Measurements from ENCODE around the gene PAQR4. TPM values are rescaled to one million over a fixed set of nuclear protein-coding genes. Genes with fewer than 3 reads are reported as not detected.

The PAQR4 gene
- total RNA-seq = 10 to 100 TPM; 36.0 to 37.0 TPM

DNA sequence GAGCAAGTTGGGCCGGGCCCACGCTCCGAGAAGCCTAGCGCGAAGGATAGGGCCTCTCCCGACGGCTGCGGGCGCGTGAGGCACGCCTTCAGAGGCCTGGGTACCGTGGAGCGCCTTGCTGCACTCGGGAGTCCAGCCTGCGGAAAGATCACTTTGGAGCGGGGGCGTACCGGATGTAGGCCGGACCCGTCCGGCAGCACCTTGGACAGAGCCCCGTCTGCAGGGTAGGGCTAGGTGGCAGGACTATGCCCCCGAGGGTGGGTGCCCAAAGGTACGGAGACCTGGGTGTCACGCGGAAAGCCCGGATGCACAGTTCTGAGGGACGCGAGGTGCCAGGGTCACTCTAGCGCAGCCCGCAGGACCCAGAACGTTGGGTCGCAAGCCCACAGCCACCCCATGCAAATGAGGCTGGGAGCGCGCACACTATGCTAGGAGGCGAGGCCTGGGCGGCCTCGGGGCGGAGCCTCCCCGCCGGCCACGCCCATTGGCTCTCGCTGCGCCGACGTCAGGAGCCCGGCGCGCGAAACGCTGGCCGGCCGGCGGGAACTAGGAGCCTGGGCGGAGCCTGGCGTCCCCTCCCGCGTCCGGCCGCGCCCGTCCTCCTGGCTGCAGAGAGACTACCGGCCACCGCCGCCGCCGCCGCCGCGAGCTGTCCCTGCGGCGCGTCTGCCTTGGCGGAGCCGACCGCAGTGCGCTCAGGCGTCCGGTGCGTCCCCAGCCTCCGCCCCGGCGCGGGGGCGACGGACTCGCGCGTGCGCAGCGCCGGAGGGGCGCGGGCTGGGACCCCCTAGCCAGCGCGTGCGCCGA is at the start of gene PAQR4:
Gene PAQR4, plus strand, starts transcription at position 611 of the 807 bp plus-strand sequence. CDS start 327 bp downstream, outside the sequence.

DNA sequence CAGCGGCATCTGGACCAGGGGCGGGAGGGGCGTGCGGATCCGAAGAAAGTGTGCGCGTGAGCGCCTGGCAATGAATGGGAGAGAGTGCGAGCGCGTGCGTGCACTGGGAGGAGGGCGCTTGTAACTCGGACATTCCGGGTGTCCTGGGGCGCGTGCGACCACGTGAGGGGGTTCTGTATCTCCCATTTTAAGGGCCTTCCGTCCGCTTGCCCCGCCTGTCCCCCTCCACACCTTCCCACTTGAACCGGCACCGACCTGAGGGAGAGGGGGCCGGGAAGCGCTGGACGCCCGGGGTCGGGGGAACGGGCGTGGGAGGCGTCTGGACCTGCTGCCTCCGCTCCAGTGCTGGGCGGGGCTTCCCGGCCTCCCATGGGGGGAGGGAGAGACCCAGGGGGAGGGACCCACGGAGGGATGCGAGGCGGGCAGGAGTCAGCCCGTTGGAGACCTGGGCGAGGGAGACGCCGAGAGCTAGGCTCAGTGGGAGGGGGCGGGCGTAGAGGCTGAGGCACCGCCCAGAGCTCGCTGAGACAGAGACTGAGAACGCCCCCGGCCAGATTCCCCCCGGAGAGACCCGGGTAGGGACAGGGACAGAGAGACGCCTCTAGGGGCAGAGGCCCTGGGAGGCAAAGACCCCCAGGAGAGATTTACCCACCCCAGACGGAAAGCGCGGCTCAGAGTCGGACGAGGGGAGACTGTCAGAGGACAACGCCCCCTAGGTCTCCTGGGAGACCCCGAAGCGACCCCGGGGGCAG is 5.2 kb upstream of the PAQR4 start, which contains the start of gene KREMEN2:
Gene KREMEN2, plus strand, starts transcription at position 553 of the 752 bp plus-strand sequence. CDS start 246 bp downstream, outside the sequence.

DNA sequence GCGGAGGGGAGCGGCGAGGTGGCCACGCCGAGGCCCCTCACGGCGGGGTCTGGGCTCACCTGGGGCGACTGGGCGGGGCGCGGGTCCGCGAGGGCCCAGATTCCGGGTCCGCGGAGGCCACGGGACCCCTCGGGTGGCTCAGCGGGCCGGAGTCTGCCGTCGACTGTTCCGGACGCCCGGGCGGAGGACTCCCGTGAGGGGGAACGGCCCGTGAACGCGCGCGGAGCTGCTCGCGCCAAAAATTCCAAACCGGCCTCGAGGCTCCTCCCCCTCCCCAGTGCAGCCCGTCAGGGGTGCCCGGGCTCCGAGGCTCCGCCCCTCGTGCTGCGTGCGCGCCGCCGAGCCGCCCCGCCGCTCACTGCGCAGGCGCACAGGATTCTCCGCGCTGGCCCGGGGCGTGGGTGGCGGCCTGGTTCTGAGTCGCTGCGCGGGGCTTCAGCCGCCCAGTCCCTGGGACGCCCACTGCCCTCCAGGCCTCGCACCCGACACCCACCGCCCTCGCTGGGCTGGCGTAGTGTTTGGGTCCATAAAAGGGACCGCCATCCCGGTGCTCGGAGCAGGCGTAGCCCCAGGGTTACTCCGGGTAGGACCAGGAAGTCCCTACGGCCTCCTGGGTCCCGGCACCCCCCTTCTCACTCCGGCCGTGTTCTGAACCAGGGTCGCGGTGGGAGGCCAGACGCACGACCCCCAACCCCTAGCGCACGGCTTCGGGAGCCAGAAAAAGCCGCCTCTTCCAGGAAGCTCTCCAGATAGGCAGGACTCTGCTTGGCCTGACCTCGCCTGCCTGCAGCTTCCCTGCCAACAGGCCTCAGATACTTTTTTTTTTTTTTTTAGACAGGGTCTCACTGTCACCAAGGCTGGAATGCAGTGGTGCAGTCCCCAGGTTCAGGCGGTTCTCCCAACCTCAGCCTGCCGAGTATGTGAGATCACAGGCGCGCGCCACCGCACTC is 11.4 kb downstream of the PAQR4 start, which contains the start of gene PKMYT1:
Gene PKMYT1, minus strand, starts transcription at position 220 of the 950 bp plus-strand sequence. CDS start 789 bp downstream, outside the sequence.

DNA sequence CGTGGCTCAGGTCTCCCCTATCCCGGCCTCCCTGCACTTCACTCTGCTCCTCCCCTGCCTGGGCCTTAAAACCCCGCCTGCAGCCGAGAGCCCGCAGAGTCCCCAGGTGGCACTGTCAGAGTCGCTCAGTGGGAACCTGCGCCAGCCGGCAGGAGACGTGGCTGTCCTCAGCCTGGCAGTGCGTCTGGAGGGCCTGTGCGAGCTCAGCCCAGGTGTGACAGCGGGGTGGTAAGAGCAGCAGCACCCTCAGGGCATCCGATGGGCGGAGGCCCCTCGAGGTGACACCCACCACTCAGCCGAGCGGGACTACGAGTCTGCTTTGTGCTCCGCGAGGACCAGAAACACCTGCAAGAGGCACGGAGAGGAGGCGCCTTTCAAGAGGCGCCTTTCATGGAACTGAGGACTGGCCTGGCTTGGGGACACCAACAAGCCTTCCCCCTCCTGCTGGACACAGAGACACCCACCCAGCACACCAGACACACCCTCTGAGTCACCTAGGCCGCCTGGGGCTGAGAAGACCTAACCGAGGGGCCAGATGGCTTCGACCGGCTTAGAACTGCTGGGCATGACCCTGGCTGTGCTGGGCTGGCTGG is 43.8 kb downstream of the PAQR4 start, which contains the start of gene CLDN9:
Gene CLDN9, plus strand, starts transcription at position 96 of the 593 bp plus-strand sequence. Its CDS starts 440 bp downstream, at position 536.

DNA sequence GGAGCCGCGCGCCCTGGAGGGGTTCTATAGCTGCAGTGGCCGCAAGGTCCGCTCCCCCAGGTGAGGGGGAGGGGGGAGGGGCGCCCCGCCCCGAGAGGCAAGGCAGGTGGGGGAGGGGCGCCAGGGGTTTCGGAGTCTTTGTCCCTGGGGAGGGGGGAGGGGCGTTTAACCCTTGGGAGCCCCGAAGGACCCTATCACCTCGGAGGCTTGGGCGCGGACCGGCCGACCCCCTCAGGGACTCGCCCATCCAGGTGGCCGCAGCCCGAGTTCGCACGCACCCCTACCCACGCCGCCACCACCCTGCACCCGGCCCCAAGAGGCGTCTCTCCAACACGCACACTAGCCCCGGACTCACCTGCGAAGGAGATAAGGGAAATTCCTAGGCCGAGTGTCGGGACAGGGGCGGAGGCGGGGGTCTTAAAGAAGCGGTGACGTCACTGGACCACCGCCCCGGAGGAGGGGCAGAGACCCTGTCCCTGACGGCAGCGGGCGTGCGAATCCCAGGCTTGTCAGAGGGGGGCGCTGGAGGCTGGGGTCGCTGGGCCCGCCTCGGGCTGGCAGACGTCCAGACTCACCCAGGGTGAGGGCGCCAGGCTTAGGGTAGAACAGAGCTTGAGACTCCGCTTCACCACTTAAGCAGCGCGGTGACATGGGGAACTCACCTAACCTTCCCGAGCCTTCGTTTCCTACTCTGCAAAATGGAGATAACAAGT is 48.8 kb downstream of the PAQR4 start, which contains the start of gene CLDN6:
Gene CLDN6, minus strand, starts transcription at position 390 of the 713 bp plus-strand sequence. CDS start 2,162 bp downstream, outside the sequence.

DNA sequence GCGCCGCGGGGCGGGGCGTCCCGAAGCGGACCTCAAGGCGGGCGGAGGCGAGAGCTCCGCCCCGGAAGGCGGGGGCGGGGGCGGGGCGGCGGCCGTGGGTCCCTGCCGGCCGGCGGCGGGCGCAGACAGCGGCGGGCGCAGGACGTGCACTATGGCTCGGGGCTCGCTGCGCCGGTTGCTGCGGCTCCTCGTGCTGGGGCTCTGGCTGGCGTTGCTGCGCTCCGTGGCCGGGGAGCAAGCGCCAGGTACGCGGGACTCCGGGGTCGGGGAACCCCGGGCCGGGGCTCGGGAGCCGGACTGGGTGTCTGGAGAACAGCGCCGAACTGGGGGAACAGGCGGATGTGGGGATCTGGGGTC is 51.1 kb downstream of the PAQR4 start, which contains the start of gene TNFRSF12A:
Gene TNFRSF12A, plus strand, starts transcription at position 122 of the 357 bp plus-strand sequence. Its CDS starts 30 bp downstream, at position 152.

Other genes with a start within 250 kb of the PAQR4 start
- gene PRSS27, start 249.1 kb upstream of the PAQR4 start, total RNA-seq = 1 to 10 TPM; 1.3 to 1.4 TPM
- 100 to 1,000 TPM; 565 to 586 TPM for gene SRRM2, start 216.7 kb upstream of the PAQR4 start, total RNA-seq
- 100 to 1,000 TPM; 113 to 116 TPM for gene ELOB, start 192.1 kb upstream of the PAQR4 start, total RNA-seq
- gene PRSS33, start 181.8 kb upstream of the PAQR4 start, total RNA-seq = not detected
- not detected for gene PRSS41, start 170.9 kb upstream of the PAQR4 start, total RNA-seq
- gene PRSS21, start 152.1 kb upstream of the PAQR4 start, total RNA-seq = 1 to 10 TPM; 1.7 to 1.8 TPM
- gene ZG16B, start 139.0 kb upstream of the PAQR4 start, total RNA-seq = 1 to 10 TPM; 1.4 to 1.6 TPM
- gene PRSS22, start 111.2 kb upstream of the PAQR4 start, total RNA-seq = not detected
- 10 to 100 TPM; 21.2 to 22.4 TPM for gene FLYWCH2, start 86.1 kb upstream of the PAQR4 start, total RNA-seq
- gene FLYWCH1, start 57.4 kb upstream of the PAQR4 start, total RNA-seq = 10 to 100 TPM; 50.6 to 52.3 TPM
- not detected for gene KREMEN2, start 5.1 kb upstream of the PAQR4 start, total RNA-seq
- 10 to 100 TPM; 89.1 to 99.3 TPM for gene PKMYT1, start 11.1 kb downstream of the PAQR4 start, total RNA-seq
- gene CLDN9, start 43.6 kb downstream of the PAQR4 start, total RNA-seq = under 1 TPM; 0.29 to 0.30 TPM
- gene CLDN6, start 48.8 kb downstream of the PAQR4 start, total RNA-seq = not detected
- 1 to 10 TPM; 2.9 to 3.8 TPM for gene TNFRSF12A, start 51.0 kb downstream of the PAQR4 start, total RNA-seq
- 10 to 100 TPM; 37.2 to 39.1 TPM for gene HCFC1R1, start 54.6 kb downstream of the PAQR4 start, total RNA-seq
- gene THOC6, start 54.7 kb downstream of the PAQR4 start, total RNA-seq = 10 to 100 TPM; 49.4 to 52.3 TPM
- 1 to 10 TPM; 1.1 to 1.2 TPM for gene BICDL2, start 67.6 kb downstream of the PAQR4 start, total RNA-seq
- gene MMP25, start 77.2 kb downstream of the PAQR4 start, total RNA-seq = 10 to 100 TPM; 34.8 to 35.5 TPM
- gene IL32, start 96.3 kb downstream of the PAQR4 start, total RNA-seq = 1,000 to 10,000 TPM; 2,121 to 2,176 TPM
- under 1 TPM; 0.24 to 0.28 TPM for gene ZSCAN10, start 129.9 kb downstream of the PAQR4 start, total RNA-seq
- not detected for gene ZNF205, start 143.2 kb downstream of the PAQR4 start, total RNA-seq
- 1 to 10 TPM; 9.7 to 9.8 TPM for gene ZNF213, start 165.7 kb downstream of the PAQR4 start, total RNA-seq
- not detected for gene OR1F1, start 218.9 kb downstream of the PAQR4 start, total RNA-seq